GM21576 (cell line): Measurements from ENCODE around the gene WDR86.

Source experiments
- ATAC-seq: cut with Tn5 transposase; IDR thresholded peaks from one replicate; pipeline ENCODE4 v1.9.1; 2021; ENCODE audit warnings: mild to moderate bottlenecking, moderate library complexity; ENCODE audit not compliant: unreplicated experiment

Gene WDR86

GRCh38 chr7:151439855-151440798 lies 30.3 kb upstream of the WDR86 start, which contains the start of gene CRYGN:
CRYGN (minus strand) TSS chr7:151440141; CDS start chr7:151439917, 224 bp downstream.
- no peak for ATAC-seq

DNA sequence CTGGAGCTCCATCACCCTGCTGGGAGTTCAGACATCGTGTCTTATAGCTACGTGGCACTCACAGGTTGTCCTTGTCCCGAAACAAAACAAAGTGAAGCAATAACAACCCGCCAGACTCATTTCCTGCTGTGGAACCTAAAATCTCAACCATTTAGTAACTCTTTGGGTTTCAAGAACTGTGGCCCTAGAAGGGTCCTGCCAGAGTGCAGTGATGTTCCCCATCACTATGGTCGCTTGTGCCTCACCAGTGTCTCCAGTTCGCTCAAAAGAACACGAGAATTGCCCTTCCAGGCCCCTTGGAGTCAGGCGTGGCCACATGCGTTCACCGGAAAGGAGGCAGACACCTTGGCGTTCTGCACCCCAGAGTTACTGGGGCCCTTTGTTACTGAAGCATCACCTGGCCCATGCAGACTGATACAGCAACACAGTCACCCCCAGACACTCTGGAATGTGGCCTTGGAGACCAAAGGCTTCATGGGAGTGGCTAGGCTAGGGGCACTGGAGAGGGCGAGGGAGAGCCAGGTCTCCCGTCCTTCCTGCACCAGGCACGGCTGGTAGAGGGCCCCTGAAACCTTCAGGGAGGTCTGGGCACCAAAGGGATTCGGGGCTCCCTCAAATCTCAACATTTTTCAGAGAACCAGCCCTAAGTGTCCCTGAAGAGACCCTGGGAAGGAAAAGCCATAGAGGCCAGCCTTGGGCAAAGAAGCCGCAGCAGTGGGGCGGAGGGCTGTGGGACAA lies 29.2 kb upstream of the WDR86 start:
- ATAC-seq: no peak

DNA sequence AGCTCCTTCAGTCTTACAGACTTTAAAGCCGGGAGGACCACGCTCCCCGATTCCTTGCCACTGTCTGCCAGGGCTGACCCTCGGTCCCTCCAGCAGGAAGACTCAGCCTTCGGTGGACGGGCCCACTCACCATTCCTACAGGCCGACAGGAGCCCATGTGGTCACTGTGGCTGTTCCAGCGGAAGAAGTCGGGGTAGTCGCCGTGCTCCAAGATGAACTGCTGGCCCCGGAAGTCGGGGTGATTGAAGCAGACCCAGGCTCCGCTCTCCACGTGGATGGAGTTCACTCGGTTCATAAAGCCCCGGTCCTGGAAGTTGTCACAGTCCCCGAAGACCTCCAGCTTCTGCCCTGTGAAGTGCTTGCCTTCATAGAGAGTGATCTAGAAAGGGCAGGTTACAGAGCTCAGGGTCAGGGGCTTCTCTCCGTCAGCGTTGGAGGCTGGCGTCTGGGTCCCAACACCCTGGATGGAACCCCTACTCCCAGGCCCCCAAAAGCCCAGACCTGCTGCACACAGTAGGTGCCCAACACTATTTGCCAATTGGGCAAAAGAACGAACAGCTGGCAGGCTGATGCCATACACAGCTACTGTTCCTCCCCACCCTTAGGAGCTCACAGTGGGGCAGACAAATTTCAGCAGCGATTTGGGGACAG lies 28.2 kb upstream of the WDR86 start:
- no peak for ATAC-seq

GRCh38 chr7:151437159-151437553 lies 27.3 kb upstream of the WDR86 start:
- ATAC-seq: no peak

GRCh38 chr7:151436446-151437158 lies 26.8 kb upstream of the WDR86 start:
- no peak for ATAC-seq

- no peak for ATAC-seq
These were observed 26.1 kb upstream of the WDR86 start for GRCh38 chr7:151435971-151436370.

GRCh38 chr7:151435103-151435916 lies 25.5 kb upstream of the WDR86 start:
- ATAC-seq: no peak

- no peak for ATAC-seq
These were observed 24.7 kb upstream of the WDR86 start for GRCh38 chr7:151434549-151434948.

DNA sequence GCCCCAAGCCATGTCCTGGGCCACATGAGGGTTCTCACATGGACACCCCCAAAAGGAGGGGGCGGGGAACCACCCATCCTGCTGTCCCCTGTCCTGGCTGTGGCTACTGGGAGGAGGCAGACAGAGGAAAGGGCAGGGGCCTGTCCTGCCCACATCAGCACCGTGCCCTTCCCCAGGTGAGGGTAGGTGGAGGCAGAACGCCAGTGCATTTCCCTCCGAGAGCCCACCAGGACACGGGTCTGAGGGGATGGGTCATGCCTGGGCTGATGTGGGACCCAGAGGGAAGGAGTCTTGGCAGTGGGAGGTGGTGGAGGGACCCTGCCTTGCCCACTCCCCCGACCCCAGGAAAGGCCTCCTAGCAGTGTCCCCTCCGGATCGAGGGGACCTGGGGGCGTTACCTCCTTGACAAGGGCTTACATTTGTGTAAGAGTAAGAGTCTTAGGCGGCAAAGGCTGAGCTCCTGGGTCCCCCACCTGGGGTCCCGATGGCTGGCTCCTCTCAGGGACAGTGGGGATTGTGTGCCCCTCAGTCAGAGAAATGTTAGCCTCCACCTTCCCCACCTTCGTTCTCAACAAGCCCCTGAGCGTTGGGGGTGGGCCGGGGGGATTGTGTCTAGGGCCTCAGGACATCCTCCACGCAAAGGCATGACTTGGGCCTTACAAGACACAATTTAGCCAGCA lies 24.0 kb upstream of the WDR86 start:
- ATAC-seq: no peak

GRCh38 chr7:151432658-151433521 lies 23.1 kb upstream of the WDR86 start:
- ATAC-seq: peak; percentile 65

DNA sequence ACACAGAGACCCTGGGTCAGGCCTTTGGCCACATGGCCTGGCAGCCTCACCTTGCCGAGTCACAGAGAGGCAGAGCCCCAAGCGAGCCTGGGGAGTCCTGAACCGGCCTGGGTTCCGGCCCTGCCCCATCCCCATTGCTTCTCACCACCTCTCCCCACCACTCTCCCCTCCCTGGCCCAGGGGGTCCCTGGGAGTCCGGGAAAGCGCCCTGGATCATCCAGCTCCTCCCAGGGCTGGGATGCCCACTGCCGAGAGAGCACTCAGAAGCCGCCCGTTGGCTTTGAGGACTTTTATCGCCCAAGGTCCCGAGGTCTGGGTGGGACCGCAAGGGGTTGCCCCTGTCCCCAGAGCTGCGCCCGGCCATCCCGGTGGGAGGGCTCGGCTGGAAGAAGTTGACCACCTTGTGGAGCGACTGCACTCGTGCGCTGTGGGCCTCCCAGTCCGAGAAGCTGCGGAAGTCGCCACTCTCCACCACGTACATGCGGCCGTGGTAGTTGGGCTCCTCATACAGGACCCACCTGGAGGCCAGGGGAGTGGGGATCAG lies 22.0 kb upstream of the WDR86 start:
- ATAC-seq: no peak

GRCh38 chr7:151431281-151431767 lies 21.5 kb upstream of the WDR86 start:
- ATAC-seq: no peak

DNA sequence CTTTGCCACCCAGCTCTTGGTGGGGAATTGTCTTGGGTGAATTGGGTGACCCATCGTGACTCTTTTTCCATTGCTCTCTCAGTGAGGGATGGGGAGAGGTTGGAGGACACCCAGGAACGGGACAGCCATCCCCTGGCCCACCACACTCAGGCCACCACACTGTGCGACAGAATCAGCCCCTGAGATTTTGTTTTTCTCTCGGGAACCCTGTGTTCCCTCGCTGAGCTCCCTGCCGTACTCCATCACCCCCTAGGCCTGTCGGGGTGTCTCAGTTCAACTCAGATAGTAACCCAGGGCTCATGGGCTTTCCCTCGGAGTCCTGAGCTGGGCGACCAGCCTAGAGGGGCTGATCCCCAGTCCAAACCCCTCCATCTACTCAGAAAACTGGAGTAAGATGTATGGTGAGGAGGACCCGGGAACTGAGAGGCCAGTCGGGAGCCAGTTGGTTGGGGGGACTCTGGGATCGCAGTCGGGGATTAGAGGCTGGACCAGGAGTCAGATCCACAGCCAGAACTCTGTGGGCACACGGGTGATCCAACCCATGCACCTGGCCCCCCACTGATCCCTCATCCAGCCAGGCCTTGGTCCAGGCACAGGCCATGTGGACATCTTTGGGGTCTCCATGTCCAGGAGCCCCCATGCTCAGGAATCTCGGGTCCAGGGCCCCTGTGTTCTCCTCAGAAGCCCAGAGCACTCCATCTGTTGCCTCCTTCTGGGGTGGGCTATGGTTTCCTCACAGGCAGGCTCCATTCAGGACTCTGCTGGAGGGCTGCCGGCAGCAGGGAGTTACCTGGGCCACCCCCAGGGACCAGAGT lies 20.8 kb upstream of the WDR86 start:
- no peak for ATAC-seq

GRCh38 chr7:151429560-151430331 lies 19.9 kb upstream of the WDR86 start:
- peak; percentile 60 for ATAC-seq

DNA sequence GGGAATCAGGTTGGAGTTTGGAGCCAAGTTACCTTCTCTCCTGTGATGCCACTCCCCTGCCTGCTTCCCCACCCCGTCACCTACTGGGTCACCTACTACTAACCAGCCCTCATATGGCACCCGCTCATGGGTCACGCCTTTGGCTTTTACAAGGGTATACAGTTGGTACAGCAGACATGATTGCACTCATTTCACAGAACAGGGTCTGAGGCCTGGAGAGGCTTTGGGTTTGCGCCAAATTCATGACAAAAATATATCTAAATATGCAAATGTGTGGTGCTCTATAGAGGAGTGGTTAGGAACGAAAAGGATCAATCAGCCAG lies 19.4 kb upstream of the WDR86 start:
- ATAC-seq: no peak

DNA sequence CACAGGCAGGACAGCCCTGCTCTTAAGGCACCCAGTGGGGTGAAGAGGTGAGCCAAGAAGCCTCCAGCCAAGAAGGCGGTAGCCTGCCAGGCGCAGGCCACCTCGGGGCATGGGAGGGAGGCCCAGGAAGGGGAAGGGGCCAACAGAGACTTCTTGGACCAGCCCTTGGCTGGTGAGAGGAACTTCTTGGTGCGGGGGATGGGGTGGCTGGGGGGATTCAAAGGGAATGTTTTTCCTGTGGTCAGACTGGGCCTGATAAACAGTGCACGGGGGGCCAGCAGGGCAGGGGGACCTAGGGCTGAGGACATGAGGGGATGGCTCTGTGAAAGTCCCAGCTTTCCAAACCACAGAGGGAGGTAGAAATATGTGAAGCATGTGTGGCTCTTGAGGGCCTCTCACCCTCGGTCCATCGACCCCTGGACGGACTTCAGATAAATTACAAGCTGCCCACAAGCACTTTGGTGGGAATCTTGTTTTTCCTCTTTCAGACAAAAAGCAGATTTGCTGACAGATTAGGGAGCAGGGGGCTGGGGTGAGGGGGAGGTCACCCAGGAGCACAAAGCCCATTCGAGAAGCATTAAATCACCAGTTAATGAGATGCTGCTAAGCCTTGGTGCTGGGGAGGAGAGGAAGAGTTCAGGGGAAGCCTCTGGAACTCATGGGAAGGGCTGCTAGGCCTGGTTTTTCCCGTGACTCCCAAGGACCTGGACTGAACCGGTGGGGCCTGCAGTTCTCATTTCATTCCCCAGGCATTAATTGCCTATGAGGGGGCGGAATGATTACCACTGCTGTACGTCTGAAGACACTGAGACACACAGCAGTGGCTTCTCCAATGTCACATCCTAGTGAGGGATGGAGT lies 18.8 kb upstream of the WDR86 start:
- ATAC-seq: no peak
